GM06990 (cell line): ENCODE measurements around the gene PTPRF.

ENCODE experiments used
- DNase-seq: peaks from one replicate; pipeline ENCODE4 v3.0.0-alpha.2; 2011; ENCODE audit not compliant: insufficient read length; ENCODE audit errors: extremely low read depth
- H3K27me3 ChIP-seq: replicated peaks from 2 replicates; pipeline ENCODE4 v1.6.0; 2011; ENCODE audit warnings: low read length; ENCODE audit not compliant: control insufficient read depth, insufficient read depth
- H3K36me3 ChIP-seq: 2 replicates; pipeline ENCODE4 v1.5.1; 2011; ENCODE audit warnings: low read length; ENCODE audit not compliant: control insufficient read depth, insufficient read depth
- H3K4me3 ChIP-seq: replicated peaks from 2 replicates; pipeline ENCODE4 v1.5.1; 2011; ENCODE audit warnings: low read depth, mild to moderate bottlenecking, control low read depth, low read length
- CTCF ChIP-seq: IDR thresholded peaks from 2 replicates; pipeline ENCODE4 v1.5.1; 2011; ENCODE audit warnings: low read length, control low read depth, mild to moderate bottlenecking, inconsistent platforms; ENCODE audit not compliant: insufficient read depth, poor library complexity, severe bottlenecking

PTPRF gene

GRCh38 chr1:43522776-43523480, 7.8 kb upstream of the PTPRF start:
- DNase-seq, result no peak
- H3K27me3 ChIP-seq, result no peaks in the 10 kb centered on the region
- no peak for TF ChIP-seq CTCF

GRCh38 chr1:43524804-43525203, 5.9 kb upstream of the PTPRF start:
- H3K27me3 ChIP-seq, result no peaks in the 10 kb centered on the region
- TF ChIP-seq CTCF, result no peak
- no peak for DNase-seq
- no peaks in the 10 kb centered on the region for H3K36me3 ChIP-seq
- H3K4me3 ChIP-seq, result no peak overlapping the region

More at GRCh38 chr1:43522776-43523480, 7.8 kb upstream of the PTPRF start:
- H3K36me3 ChIP-seq, result no peaks in the 10 kb centered on the region
- H3K4me3 ChIP-seq, result no peak overlapping the region

- Histone ChIP-seq H3K27me3 (no peaks in the 10 kb centered on the region; the same call in 1 of the 2 replicates), H3K36me3 (no peaks in the 10 kb centered on the region), H3K4me3 (no peak overlapping the region)
- DNase-seq, result no peak
- TF ChIP-seq CTCF, result no peak
Measured at GRCh38 chr1:43526002-43526401, 4.7 kb upstream of the PTPRF start.

GRCh38 chr1:43527111-43527878, 3.4 kb upstream of the PTPRF start:
- Histone ChIP-seq H3K27me3 (no peaks in the 10 kb centered on the region; the same call in 1 of the 2 replicates), H3K36me3 (no peaks in the 10 kb centered on the region), H3K4me3 (no peak overlapping the region)
- TF ChIP-seq CTCF, result no peak
- DNase-seq, result no peak

GRCh38 chr1:43529206-43529731, 1.4 kb upstream of the PTPRF start:
- Histone ChIP-seq H3K36me3 (no peaks in the 10 kb centered on the region), H3K27me3 (no peaks in the 10 kb centered on the region; the same call in 1 of the 2 replicates), H3K4me3 (no peak overlapping the region)
- TF ChIP-seq CTCF, result peak; percentile 91
- no peak for DNase-seq
